HL-60 (cell line): Measurements from ENCODE around the gene BSG.
"Not testable (repeated sequence)": the region's sequence is repeated elsewhere in the genome, so short reads cannot be mapped to it uniquely, and the experiment has no call there.

Experiments used
- DNase-seq, 2 experiments: peaks; one replicate each; pipeline ENCODE4 v3.0.0-alpha.2; 2010 to 2020; ENCODE audit warnings: low read depth in 1 of 2, low spot score in 1 of 2
- H3K27ac ChIP-seq: fragments of 250-450 bp; sonication (Bioruptor Pico); replicated peaks from 2 replicates; pipeline ENCODE4 v1.5.1; 2020; ENCODE audit warnings: mild to moderate bottlenecking, moderate library complexity
- H3K27me3 ChIP-seq: fragments of 250-450 bp; sonication (Bioruptor Pico); 2 replicates; pipeline ENCODE4 v1.5.1; 2021; ENCODE audit warnings: mild to moderate bottlenecking, moderate library complexity; ENCODE audit not compliant: insufficient read depth, poor library complexity, severe bottlenecking
- H3K4me3 ChIP-seq: replicated peaks from 2 replicates; pipeline ENCODE4 v1.5.1; 2011; ENCODE audit warnings: mild to moderate bottlenecking, control low read depth, low read length; ENCODE audit not compliant: insufficient read depth
- CTCF ChIP-seq: IDR thresholded peaks from one replicate; pipeline ENCODE4 v1.5.1; 2011; ENCODE audit warnings: low read length, control low read depth, inconsistent platforms; ENCODE audit not compliant: insufficient read depth
- GABPA ChIP-seq: IDR thresholded peaks from 2 replicates; pipeline ENCODE4 v1.6.1; 2012; ENCODE audit warnings: low read depth
- POLR2AphosphoS5 ChIP-seq: IDR thresholded peaks from 2 replicates; pipeline ENCODE4 v1.6.1; 2012; ENCODE audit warnings: low read depth
- REST ChIP-seq: IDR thresholded peaks from 2 replicates; pipeline ENCODE4 v1.6.1; 2012; ENCODE audit warnings: low read depth; ENCODE audit not compliant: insufficient replicate concordance
- SPI1 ChIP-seq: IDR thresholded peaks from 2 replicates; pipeline ENCODE4 v1.6.1; 2012; ENCODE audit warnings: low read depth, mild to moderate bottlenecking, borderline replicate concordance

The BSG gene

GRCh38 chr19:601310-601709 is 28.9 kb downstream of the BSG start:
- Histone ChIP-seq H3K27ac (no peak overlapping the region), H3K4me3 (no peak overlapping the region), H3K27me3 (no peaks in the 10 kb centered on the region)
- TF ChIP-seq REST: no peak
- TF ChIP-seq POLR2AphosphoS5: no peak
- TF ChIP-seq SPI1: no peak
- no peak for TF ChIP-seq CTCF
- no peak for TF ChIP-seq GABPA
- DNase-seq: no peak

GRCh38 chr19:601790-602189 is 29.4 kb downstream of the BSG start:
- no peak for DNase-seq
- H3K27me3 ChIP-seq: no peaks in the 10 kb centered on the region
- H3K27ac ChIP-seq: no peak overlapping the region
- H3K4me3 ChIP-seq: no peak overlapping the region
- TF ChIP-seq SPI1 (no peak), REST (no peak), GABPA (no peak), POLR2AphosphoS5 (no peak), CTCF (no peak)

GRCh38 chr19:602391-603301 is 30.2 kb downstream of the BSG start:
- no peak for DNase-seq
- H3K27me3 ChIP-seq: no peaks in the 10 kb centered on the region
- no peak for TF ChIP-seq GABPA
- TF ChIP-seq CTCF: no peak
- TF ChIP-seq REST: no peak
- TF ChIP-seq SPI1: no peak
- TF ChIP-seq POLR2AphosphoS5: no peak
- no peak overlapping the region for H3K4me3 ChIP-seq
- no peak overlapping the region for H3K27ac ChIP-seq

- H3K4me3 ChIP-seq, H3K27ac ChIP-seq, H3K27me3 ChIP-seq, DNase-seq: not testable (repeated sequence)
Measured at GRCh38 chr19:603302-603639, 30.9 kb downstream of the BSG start.

- not testable (repeated sequence) for H3K4me3 ChIP-seq, H3K27me3 ChIP-seq, DNase-seq, H3K27ac ChIP-seq
Measured at GRCh38 chr19:603779-604178, 31.4 kb downstream of the BSG start.
